Measurements from ENCODE around the gene PTPN1. TPM values are rescaled to one million over a fixed set of nuclear protein-coding genes. Genes with fewer than 3 reads are reported as not detected.

PTPN1 gene
- total and polyA plus RNA-seq, 2 experiments from 2014 or later = 16.9 to 26.4 TPM

GRCh38 chr20:50579511-50579910 is 69.3 kb downstream of the PTPN1 start:
- TF ChIP-seq CTCF (conservative IDR thresholded peaks at IDR 0.05; ENCODE audit: low read depth in 2 of 2) = no peak
- no peak for TF ChIP-seq EZH2phosphoT487 (IDR thresholded peaks at IDR 0.05; ENCODE audit: unreplicated experiment)
- no peak for TF ChIP-seq NANOG (IDR thresholded peaks at IDR 0.05; ENCODE audit: borderline replicate concordance)
- TF ChIP-seq, protein P1, sequence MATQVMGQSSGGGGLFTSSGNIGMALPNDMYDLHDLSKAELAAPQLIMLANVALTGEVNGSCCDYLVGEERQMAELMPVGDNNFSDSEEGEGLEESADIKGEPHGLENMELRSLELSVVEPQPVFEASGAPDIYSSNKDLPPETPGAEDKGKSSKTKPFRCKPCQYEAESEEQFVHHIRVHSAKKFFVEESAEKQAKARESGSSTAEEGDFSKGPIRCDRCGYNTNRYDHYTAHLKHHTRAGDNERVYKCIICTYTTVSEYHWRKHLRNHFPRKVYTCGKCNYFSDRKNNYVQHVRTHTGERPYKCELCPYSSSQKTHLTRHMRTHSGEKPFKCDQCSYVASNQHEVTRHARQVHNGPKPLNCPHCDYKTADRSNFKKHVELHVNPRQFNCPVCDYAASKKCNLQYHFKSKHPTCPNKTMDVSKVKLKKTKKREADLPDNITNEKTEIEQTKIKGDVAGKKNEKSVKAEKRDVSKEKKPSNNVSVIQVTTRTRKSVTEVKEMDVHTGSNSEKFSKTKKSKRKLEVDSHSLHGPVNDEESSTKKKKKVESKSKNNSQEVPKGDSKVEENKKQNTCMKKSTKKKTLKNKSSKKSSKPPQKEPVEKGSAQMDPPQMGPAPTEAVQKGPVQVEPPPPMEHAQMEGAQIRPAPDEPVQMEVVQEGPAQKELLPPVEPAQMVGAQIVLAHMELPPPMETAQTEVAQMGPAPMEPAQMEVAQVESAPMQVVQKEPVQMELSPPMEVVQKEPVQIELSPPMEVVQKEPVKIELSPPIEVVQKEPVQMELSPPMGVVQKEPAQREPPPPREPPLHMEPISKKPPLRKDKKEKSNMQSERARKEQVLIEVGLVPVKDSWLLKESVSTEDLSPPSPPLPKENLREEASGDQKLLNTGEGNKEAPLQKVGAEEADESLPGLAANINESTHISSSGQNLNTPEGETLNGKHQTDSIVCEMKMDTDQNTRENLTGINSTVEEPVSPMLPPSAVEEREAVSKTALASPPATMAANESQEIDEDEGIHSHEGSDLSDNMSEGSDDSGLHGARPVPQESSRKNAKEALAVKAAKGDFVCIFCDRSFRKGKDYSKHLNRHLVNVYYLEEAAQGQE (IDR thresholded peaks at IDR 0.05; ENCODE audit: unreplicated experiment) = no peak
- no peak for TF ChIP-seq CREB1 (CRISPR knock-in tag; IDR thresholded peaks at IDR 0.05; ENCODE audit: low read depth)
- no peak for TF ChIP-seq JUNB (IDR thresholded peaks at IDR 0.05; ENCODE audit: unreplicated experiment)
- TF ChIP-seq ZNF114 (CRISPR knock-in tag; IDR thresholded peaks at IDR 0.05) = no peak
- no peak for TF ChIP-seq ETS1 (IDR thresholded peaks at IDR 0.05)
- no peak for TF ChIP-seq ZNF331 (CRISPR knock-in tag; IDR thresholded peaks at IDR 0.05; ENCODE audit: low read depth)
- no peak for TF ChIP-seq POLR2AphosphoS5 (IDR thresholded peaks at IDR 0.05; ENCODE audit: low read depth)
- TF ChIP-seq ZNF462 (CRISPR knock-in tag; IDR thresholded peaks at IDR 0.05) = no peak
- no peak for TF ChIP-seq EZH2 (IDR thresholded peaks at IDR 0.05; ENCODE audit: low read depth, unreplicated experiment)
- TF ChIP-seq STAT1 (IDR thresholded peaks at IDR 0.05; ENCODE audit: unreplicated experiment) = no peak
- Histone ChIP-seq H3F3A (replicated peaks; ENCODE audit: low read depth) (0 out of 2 replicates have a peak, but pooled peaks cover 4% of the 10 kb centered on the region), H2AFZ (no peak overlapping the region), H3K4me2 (no peak overlapping the region), H4K20me1 (replicated peaks; ENCODE audit: insufficient read depth) (peaks cover 6% of the 10 kb centered on the region; the same call in 1 of the 2 replicates), H3K36me3 (ENCODE audit: insufficient read depth) (peaks cover 18% of the 10 kb centered on the region; the same call in 1 of the 2 replicates), H3K9me2 (ENCODE audit: insufficient read depth) (no peaks in the 10 kb centered on the region), H3K27me3 (ENCODE audit: insufficient read depth) (no peaks in the 10 kb centered on the region), H3K79me2 (replicated peaks; ENCODE audit: insufficient read depth) (no peaks in the 10 kb centered on the region), H3K4me1 (ENCODE audit: insufficient read depth) (no peaks in the 10 kb centered on the region), H3K4me3 (no peak overlapping the region), H3K27ac (ENCODE audit: low read depth) (no peak overlapping the region)
- Mint-ChIP-seq H3K27me3 (ENCODE audit: insufficient read depth, low read depth, poor library complexity) (no peaks in the 10 kb centered on the region), H3K27ac (no peak overlapping the region), H3K9me3 (no peaks in the 10 kb centered on the region), H3K36me3 (ENCODE audit: low read depth) (peaks cover 59% of the 10 kb centered on the region), H3K4me1 (peaks cover 2% of the 10 kb centered on the region; the same call in 1 of the 3 replicates), H3K4me3 (no peak overlapping the region)
- DNase-seq (ENCODE audit: low spot score) (no peak), ATAC-seq (no peak)

Measured in GM23338 (cell line).